HG02943 (cell line): Measurements from ENCODE around the gene COA5.
A peak's percentile ranks its signal among the peaks of the same experiment; 100 is the strongest.

Experiments
- ATAC-seq: cut with Tn5 transposase; IDR thresholded peaks from one replicate; pipeline ENCODE4 v1.9.1; 2021; ENCODE audit warnings: mild to moderate bottlenecking, low read depth, moderate library complexity; ENCODE audit not compliant: unreplicated experiment

Gene COA5, protein sequence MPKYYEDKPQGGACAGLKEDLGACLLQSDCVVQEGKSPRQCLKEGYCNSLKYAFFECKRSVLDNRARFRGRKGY

DNA sequence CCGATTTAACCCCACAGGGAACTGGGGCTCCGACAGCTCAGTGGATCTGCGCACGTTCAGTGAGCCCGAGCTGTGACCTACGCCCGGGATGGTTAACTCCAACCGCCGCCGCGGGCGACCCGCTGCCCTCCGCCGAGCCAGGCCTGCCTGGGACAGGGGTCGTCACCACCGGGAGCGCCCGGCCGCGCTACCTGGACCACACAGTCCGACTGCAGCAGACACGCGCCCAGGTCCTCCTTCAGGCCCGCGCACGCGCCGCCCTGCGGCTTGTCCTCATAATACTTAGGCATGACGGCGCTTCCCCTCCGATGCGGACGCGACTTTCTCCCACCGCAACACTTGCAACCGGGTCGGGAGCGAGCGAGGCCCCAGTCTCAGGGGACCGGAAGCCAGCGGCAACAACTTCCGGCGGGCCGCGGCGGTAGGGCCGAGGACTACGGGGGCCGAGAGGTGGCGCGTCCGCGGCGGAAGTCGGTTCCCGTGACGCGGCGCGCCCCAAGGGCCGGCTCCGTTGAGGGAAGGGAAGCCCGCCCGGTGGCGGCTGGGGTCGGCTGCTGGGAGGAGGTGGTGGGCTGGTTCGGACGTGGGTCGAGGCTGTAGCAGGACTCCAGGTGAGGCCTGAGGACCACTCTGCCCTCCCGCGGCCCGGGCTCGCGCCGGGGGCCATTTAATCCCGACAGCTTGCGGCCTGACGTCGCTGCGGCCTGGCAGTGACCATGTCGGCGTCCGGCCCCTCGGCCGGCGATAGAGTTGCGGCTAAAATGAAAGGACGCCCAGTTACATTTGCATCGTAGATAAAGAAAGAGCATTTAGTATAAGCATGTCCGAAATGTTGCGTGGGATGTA is at the start of gene COA5, which contains the start of gene UNC50:
Gene COA5 (minus strand): TSS at position 397 of the 846 bp plus-strand sequence. CDS start 107 bp downstream, at position 290.
Gene UNC50 (plus strand): TSS at position 474 of the 846 bp plus-strand sequence. CDS start 1,171 bp downstream, outside the sequence.
- peak; percentile 88 for ATAC-seq

DNA sequence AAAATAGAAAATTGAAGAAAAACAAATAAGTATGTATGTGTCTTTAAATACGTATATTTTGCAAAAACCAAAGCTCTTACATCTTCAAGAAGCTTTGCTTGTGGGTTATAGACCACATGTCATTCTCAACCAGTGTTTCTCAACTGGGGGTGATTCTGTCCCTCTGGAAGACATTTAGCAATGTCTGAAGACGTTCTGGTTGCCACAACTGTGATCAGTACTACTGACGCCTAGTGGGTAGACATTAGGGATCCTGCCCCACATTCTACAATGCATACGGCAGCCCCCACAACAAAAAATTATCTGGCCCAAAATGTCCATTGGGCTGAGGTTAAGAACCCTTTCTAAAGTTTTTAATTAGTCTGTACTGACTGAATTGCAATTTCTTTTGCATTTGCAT is 48.5 kb upstream of the COA5 start:
- no peak for ATAC-seq

DNA sequence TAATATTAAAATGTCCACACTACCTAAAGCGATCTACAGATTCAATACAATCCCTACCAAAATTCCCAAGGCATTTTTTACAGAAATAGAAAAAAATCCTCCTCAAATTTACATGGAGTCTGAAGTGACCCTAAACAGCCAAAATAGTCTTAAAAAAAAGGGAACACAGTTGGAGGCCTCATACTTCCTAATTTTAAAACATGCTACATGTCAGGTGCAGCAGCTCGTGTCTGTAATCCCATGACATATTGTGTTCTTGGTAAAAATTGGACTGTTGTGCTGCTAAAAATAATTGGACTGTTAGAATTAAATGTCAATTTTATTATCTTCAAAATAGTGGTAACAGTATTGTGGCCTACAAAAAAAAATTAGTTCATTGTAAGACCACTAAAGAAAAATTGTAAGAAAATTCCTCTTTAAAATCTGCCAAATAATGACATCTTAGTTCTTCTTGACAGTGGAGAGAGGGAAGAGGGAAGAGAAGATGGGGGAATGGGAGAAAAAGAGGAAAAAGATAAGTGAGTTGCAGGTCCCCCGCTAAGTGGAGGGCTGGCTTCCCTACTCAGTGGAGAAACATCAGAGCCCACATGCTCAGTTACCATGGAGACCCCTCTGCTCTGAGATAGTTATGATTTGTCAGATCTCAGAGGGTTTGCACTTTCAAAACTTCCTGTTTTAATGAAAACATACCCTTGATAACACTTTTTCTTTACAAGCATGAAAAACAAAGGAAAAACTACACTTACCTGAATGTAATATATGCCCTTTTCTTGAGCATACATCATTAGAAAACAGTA is 46.6 kb upstream of the COA5 start:
- no peak for ATAC-seq

DNA sequence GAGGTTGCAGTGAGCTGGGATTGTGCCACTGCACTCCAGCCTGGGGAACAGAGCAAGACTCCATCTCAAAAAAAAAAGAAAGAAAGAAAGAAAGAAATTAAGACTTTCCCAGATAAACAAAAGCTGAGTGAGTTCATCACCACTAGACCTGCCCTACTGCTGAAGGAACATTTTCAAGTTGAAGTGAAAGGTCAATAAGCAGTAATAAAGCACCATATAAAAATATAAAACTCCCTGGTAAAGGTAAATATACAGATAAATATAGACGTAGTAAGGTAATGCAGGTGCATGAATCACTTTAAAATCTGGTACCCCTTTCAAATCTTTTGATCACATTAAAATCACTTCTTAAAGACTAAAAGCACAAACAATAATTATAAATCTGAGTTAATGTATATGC is 42.7 kb upstream of the COA5 start:
- no peak for ATAC-seq

DNA sequence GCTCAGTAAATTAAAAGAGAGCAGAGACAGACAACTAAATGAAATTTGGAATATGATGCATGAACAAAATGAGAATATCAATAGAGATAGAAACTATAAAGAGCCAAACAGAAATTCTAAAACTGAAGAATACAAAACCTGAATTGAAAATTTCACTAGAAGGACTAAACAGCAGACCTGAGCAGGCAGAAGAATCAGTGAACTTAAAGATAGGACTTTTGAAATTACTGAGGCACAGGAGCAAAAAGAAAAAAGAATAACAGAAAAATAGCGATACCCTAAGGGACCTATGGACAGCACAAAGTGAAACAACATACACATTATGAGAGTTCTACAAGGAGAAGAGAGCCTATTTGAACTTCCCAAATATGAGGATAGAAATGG is 41.7 kb upstream of the COA5 start:
- ATAC-seq: no peak

DNA sequence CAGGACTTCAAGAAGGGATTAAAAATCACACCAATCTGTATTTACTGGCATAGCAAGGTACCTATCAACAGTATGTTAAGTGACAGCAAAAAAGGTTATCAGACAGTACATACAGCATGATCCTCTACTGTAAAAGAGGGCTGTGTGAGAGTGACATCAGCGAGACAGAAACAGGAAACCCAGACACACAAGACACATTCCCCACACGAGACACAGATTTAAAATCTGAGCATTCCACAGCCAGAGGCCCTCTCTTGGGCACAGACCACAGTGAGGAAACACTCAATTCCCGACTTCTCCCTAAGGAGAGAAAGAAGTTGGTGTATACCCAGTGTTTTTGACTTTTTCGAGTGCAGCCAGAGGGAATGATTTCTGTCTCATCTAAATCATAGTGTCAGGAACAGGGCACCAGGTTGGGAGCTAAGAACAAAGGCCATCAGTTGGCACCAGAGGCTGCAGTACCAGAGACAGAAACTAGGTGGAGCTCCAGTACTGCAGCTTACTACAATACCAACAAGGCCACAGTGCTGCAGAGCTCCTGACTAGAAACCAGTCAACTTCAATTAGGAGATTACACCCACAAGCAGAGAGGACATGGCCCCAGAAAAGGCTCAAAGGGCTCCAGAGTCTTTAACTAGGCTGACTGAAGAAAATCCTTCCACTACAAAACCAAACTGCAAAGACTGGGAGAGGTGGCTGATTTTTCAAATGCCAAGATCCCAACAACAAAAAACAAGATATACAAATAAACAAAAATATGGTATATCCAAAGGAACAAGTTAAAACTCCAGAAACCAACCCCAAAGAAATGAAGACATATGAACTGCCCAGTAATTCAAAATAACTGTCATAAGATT is 41.1 kb upstream of the COA5 start:
- ATAC-seq: peak; percentile 71

DNA sequence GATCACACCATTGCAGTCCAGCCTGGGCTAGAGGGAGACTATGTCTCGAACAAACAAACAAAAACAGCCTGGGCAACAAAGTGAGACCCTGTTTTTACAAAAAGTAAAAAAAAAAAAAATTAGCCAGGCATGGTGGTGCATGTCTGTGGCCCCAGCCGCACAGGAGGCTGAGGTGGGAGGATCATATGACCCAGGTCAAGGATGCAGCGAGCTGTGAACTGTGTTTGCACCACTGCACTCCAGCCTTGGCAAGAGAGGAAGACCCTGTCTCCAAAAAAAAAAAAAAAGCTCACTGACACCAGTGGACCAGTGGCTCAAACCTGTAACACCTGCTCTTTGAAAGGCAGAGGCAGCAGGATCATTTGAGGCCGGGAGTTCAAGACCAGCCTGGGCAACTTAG is 40.1 kb upstream of the COA5 start:
- ATAC-seq: no peak

DNA sequence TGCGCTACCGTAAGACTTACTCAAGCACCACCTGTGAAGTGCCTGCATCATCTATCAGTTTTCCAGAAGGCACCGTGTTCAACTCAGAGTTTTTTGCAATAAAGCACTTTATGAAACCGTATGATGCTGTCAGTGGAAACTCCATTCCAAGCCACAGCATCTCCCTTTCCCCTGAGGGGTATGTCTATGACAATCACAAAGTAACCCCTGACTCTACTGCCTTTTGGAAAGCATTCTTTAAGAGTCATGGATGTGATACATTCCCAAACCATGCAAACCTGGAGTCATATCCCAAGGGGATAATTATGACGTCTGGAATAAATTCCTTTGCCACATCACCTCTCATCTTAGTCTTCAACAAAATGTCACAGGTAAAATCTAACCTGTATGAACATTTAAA is 39.3 kb upstream of the COA5 start:
- ATAC-seq: no peak

DNA sequence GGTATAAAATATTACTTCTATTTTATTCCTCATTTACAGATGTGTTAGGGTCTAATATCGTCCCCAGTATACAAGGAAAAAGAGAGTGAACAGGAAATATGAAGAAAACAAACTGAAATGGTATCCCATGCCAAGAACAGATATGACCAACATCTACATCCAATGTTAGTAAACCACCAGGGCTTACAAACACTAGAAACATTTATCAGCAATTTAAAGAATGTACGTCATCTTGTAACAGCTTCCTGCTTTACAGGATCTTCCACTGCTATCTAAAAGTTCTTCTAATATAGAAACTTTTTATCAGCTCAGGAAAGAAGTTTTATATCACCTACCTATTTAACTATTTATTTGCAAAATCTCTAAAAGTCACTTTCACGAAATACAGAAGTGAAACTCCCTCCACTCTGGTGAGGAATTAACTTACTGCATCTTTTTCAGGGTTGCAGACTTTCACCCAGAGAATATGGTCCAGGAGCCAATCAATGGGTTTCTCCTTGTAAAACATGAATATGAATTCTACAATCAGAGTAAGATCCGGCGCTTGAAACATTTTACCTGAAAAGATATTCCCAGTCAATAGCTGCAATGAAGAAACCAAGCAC is 35.3 kb upstream of the COA5 start:
- ATAC-seq: no peak

DNA sequence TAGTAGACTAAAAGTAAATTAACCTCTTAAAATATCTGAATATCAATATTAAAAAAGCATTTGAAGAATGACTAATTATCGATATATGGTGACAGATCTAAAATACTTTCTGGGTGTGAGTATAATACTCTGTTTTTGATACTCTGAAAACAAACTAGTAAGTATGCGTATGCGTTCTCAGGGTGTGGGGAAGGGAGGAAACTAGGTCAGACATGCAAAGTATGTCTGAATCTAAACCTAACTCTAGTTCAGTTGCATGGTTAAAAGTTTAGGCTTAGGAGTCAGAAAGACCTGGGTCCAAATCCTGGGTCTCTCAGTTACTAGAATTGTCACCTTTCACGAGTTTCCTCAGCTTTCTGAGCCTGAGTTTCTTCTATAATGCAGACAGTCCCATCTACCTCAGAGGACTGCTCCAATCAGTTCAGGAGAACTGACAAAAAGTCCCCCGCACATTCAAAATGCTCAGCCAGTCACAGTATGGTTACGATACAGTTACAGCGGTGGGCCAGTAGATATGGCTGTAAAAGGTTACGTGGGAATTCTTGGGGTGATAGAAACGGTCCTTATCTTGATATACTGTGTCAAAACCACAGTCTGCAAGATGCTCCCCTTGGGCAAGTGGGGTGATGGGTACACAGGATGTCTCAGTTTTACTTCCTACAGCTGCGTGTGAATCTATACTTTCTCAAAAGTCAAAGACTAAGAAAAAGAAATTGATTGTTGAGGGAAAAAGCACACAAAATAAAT is 29.3 kb upstream of the COA5 start:
- no peak for ATAC-seq

DNA sequence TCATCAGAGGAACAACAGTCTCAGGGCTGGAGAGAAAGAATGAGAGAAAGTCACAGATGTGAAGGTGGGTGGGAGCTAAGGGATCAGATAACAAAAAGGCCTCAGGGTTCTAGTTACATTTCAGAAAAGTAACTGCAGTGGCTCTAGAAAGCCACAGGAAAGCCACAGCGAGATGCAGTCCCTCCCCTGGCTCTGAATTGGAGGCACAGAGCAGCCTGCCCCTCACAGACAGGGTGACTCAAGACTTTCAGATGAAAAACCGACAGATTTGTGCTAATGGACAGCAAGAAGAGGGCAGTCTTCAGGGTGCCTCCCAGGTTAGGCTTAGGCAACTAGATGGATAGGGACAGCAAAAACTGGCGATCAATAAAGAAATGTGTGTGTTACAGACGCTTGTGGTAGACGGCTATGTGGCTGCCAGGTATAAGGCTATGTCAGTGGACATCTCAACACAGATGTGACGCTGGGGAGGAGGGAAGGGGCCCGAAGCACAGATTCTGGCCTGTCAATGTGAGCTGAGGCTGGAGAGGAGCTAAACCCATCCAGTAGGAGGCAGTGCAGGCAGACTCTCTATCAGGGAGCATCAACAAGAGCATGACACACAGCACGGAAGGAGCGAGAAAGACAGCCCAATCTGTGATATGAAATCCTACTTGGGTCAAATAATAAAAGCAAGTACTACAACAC is 26.2 kb upstream of the COA5 start:
- no peak for ATAC-seq

DNA sequence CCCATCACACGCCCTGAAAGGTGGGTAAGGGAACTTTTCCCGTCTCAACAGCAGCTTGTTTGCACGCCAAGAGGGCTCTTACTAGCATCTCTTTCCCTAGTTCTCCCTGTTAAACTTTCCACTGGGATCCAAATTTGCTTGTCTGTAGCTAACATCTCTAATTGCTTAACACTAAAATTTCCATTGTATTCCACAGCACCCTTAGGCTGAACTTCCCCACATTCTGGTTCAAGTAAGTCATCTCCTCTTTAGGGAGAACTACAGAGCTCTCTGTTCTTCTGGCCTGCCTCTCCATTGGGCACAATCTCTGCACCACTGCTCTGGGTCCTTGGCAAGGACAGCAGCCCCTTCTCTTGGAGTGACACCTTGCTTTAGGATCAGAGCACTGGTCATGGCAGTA is 24.0 kb upstream of the COA5 start:
- ATAC-seq: no peak

DNA sequence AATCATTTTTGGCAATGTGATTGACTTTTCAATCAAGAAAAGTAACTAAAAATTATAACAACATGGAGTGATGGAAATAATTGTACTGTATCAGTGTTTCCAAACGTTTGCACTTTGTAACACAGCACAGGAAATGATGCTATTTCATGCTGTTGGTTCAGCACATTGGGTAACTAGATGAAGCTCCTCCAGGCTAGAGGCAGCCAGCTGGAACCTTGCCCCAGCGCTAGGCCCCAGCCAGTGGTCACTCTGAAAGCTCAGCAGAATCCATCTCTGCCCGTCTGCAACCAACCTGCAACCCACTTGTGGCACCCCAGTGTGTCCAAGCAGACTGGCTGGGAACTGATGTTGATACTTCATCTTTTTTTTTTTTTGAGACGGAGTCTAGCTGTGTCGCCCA is 15.3 kb upstream of the COA5 start:
- ATAC-seq: no peak

DNA sequence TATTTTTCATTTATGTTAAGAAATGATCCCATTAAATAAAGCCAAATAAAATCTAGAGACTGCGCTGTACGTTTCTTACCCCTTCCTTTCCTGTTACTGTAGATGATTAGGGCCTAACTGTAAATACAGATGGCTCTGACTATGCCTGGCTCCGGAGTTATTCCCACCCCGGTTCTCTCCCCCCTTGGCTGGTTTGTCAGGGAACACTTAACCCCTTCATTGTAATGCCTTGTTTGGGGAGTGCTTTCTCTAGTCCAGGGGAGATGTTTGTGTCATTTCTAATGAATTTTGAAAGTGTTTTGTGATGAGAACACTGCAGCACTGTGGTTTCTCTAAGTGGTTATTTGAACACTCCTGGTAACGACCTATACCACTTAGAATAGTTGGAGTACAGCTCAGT is 8.8 kb upstream of the COA5 start:
- ATAC-seq: no peak

DNA sequence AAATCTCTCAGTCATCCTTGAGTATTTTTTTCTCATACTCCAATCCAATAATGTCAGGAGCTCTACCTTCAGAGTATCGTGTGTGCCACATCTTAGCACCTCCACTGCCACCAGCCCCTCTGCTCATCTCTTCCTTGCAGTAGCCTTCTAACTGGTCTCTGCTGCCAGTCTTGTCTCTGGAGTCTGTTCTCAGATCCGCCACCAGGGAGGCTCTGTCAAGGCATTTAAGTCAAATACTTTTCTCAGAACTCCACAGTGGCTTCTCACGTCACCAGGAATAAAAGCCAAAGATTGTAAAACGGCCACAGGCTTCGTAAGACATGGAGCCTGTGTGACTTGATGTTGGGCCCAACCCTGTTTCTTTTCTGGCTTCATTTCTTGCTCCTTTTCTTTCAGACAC is 7.2 kb upstream of the COA5 start:
- ATAC-seq: no peak

DNA sequence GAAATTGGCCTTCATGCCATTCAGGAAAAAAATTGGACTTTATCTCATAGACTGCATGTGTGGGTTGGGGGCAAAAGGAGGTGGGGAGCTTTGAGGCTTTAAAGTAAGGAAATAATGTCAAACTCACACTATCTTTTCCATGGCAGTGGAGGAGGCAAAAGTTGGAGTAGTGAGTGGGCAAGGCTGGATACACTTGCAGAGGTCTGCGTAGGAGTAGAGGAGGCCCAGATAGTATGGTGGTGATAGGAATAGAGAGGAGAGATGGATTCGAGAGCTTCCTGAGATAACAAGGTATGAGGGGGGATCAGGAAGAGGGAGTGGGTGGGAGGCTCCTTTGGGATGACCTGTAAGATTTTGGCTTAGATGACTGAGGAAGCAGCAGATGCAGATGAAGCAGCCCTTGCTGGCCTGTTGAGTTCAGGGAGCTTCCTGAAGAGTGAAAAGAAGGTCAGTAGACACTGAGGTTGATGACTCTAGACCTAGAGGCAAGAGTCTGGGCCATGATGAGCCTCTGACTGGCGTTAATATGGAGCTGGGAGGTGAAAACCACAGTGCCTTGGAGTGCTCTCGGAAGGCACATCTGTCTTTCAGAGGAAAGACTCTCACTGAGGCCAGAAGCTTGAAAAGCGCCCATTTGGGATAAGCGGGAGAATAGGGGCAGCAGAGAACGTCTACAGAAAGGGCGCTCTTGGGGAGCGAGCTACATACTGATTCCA is 5.9 kb upstream of the COA5 start:
- ATAC-seq: no peak

DNA sequence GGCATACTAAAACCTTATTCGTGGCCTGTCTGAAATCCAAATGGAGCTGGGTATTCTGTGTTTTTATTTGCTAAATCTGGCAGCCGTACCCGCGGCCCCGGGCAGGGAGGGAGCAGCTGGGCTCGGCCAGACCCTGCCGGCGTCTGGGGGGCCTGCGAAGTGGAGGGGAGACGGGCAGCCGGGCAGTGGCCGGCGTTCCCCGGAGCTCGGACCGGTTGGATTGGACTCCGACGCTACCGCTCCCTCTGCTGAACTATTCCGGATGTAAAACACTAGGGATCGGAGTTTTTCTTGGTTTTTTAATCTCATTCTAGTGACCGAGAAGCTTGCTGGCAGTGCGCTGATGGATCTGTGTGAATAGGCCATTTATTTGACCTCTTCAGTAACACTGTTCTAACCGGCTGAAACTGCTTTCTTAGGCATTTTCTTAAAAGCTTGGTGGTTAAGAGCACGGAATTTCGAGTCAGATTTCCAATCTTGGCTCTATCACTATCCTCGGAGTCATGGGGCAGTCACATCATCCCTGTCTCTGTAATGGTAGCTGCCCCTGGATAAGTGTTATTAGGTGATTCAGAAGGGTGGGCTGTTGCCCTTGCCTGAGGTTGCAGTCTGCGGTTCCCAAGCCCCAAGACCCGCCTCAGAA is 771 bp upstream of the COA5 start:
- ATAC-seq: no peak

DNA sequence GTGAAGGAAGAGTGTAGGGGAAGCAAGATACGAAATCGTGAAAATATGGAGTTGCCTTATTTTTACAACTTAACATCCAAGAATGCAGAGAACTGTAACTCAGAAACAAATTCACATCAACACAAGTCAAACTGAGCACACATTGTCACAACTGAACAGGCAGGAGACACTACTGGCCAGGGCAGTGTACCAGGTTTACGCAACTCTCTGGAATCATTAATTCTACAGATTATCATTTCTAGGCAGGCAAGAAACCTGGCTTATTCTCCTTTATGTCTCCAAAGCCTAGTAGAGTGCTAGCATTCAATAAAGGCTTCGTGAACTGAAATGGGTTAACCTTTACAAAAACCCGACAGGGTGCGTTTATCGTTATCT is 584 bp downstream of the COA5 start:
- no peak for ATAC-seq
